MM.1S (cell line): ENCODE measurements around the gene DOK1.

Experiments
- DNase-seq: peaks from one replicate; pipeline ENCODE4 v3.0.0-alpha.2; 2015
- H2AFZ ChIP-seq: fragments of 300-600 bp; sonication (generic); 2 replicates; pipeline ENCODE4 v1.6.0; 2016; ENCODE audit warnings: antibody characterized with exemption, low read length
- H3F3A ChIP-seq: fragments of 300-600 bp; sonication (generic); 2 replicates; pipeline ENCODE4 v1.6.1; 2016; ENCODE audit warnings: mild to moderate bottlenecking, antibody characterized with exemption, low read length, moderate library complexity, mixed read lengths; ENCODE audit not compliant: insufficient read depth
- H3K27ac ChIP-seq: fragments of 300-600 bp; sonication (generic); 2 replicates; pipeline ENCODE4 v1.5.1; 2016; ENCODE audit warnings: mild to moderate bottlenecking, low read length
- H3K27me3 ChIP-seq: fragments of 300-600 bp; sonication (generic); replicated peaks from 2 replicates; pipeline ENCODE4 v1.6.0; 2016; ENCODE audit warnings: low read length; ENCODE audit not compliant: insufficient read depth
- H3K36me3 ChIP-seq: fragments of 300-600 bp; sonication (generic); replicated peaks from 2 replicates; pipeline ENCODE4 v1.6.1; 2016; ENCODE audit warnings: mild to moderate bottlenecking, low read length, mixed read lengths; ENCODE audit not compliant: insufficient read depth
- H3K4me1 ChIP-seq: fragments of 300-600 bp; sonication (generic); 2 replicates; pipeline ENCODE4 v1.6.1; 2016; ENCODE audit warnings: low read length, mixed read lengths
- H3K4me2 ChIP-seq: fragments of 300-600 bp; sonication (generic); 2 replicates; pipeline ENCODE4 v1.6.0; 2016; ENCODE audit warnings: low read depth, low read length
- H3K4me3 ChIP-seq: fragments of 300-600 bp; sonication (generic); 2 replicates; pipeline ENCODE4 v1.5.1; 2016; ENCODE audit warnings: low read length, mixed read lengths
- H3K79me2 ChIP-seq: fragments of 300-600 bp; sonication (generic); 2 replicates; pipeline ENCODE4 v1.6.1; 2016; ENCODE audit warnings: mixed run types, low read length, mixed read lengths
- H3K9ac ChIP-seq: fragments of 300-600 bp; sonication (generic); 2 replicates; pipeline ENCODE4 v1.6.1; 2016; ENCODE audit warnings: low read length, mixed read lengths
- H3K9me2 ChIP-seq: fragments of 300-600 bp; sonication (generic); replicated peaks from 2 replicates; pipeline ENCODE4 v1.6.1; 2016; ENCODE audit warnings: mild to moderate bottlenecking, low read length, mixed read lengths; ENCODE audit not compliant: insufficient read depth
- H3K9me3 ChIP-seq: fragments of 300-600 bp; sonication (generic); replicated peaks from 2 replicates; pipeline ENCODE4 v1.6.1; 2016; ENCODE audit warnings: mild to moderate bottlenecking, low read length, mixed read lengths; ENCODE audit not compliant: insufficient read depth
- H4K20me1 ChIP-seq: fragments of 300-600 bp; sonication (generic); 2 replicates; pipeline ENCODE4 v1.6.1; 2016; ENCODE audit warnings: mild to moderate bottlenecking, low read length, moderate library complexity, mixed read lengths; ENCODE audit not compliant: insufficient read depth
- CTCF ChIP-seq: fragments of 300-600 bp; sonication (generic); IDR thresholded peaks from 2 replicates; pipeline ENCODE4 v1.5.1; 2016; ENCODE audit warnings: antibody characterized with exemption, low read length, mixed read lengths
- EZH2 ChIP-seq: fragments of 300-600 bp; sonication (generic); optimal IDR thresholded peaks from 2 replicates; pipeline ENCODE3; 2017; ENCODE audit warnings: low read depth, mild to moderate bottlenecking, antibody characterized with exemption, low read length, mixed read lengths
- EZH2phosphoT487 ChIP-seq: fragments of 300-600 bp; sonication (generic); IDR thresholded peaks from 2 replicates; pipeline ENCODE4 v1.6.1; 2018; ENCODE audit warnings: antibody characterized with exemption, low read length

DOK1 gene

DNA sequence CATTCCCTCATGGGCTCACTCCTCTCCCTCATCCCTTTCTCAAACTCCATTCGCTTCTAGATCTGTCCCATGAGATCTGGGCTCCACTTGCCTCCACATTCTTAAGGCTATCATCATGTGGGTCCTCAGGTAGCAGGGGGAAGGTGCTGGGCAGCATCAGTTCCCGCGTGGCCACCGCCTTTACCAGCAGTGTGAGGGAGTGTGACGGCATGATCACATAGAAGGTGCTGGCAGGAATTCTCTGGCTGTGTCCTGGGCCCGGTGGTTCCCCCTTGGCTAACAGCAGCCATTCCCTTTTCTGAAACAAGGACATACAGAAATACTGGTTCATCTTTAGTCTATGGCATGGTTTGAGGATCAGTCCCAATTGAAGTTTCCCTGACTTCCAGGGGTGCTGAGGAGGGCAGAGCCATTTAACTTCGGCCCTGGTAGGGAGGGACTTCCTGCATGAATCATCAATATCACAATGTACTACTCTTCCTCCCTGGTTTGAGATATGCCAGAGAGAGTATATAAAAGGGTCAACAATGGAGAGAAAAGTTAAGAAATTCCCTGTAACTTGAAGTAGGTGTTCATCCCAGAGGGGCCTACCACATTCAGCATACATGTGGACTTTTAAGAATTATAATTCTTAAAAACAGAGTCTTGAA lies 7.7 kb downstream of the DOK1 start:
- H3K9ac ChIP-seq: no peak overlapping the region
- H3K4me2 ChIP-seq: no peak overlapping the region
- no peaks in the 10 kb centered on the region for H3F3A ChIP-seq
- no peaks in the 10 kb centered on the region for H3K36me3 ChIP-seq
- H3K27ac ChIP-seq: no peak overlapping the region
- no peaks in the 10 kb centered on the region for H4K20me1 ChIP-seq
- no peak for DNase-seq
- H3K27me3 ChIP-seq: no peaks in the 10 kb centered on the region; the same call in 1 of the 2 replicates
- no peak overlapping the region for H3K4me3 ChIP-seq
- no peak overlapping the region for H2AFZ ChIP-seq
- H3K9me2 ChIP-seq: no peaks in the 10 kb centered on the region
- peaks cover 7% of the 10 kb centered on the region for H3K4me1 ChIP-seq
- H3K79me2 ChIP-seq: no peaks in the 10 kb centered on the region
- TF ChIP-seq CTCF: no peak
- no peak for TF ChIP-seq EZH2
- no peak for TF ChIP-seq EZH2phosphoT487
- no peaks in the 10 kb centered on the region for H3K9me3 ChIP-seq

GRCh38 chr2:74564222-74564621 lies 9.7 kb downstream of the DOK1 start:
- H3K9me3 ChIP-seq: no peaks in the 10 kb centered on the region
- H3K27ac ChIP-seq: no peak overlapping the region
- TF ChIP-seq EZH2phosphoT487: no peak
- TF ChIP-seq CTCF: no peak
- TF ChIP-seq EZH2: no peak
- H3K4me1 ChIP-seq: peaks cover 12% of the 10 kb centered on the region
- H3K9me2 ChIP-seq: no peaks in the 10 kb centered on the region
- H4K20me1 ChIP-seq: no peaks in the 10 kb centered on the region
- no peaks in the 10 kb centered on the region for H3K79me2 ChIP-seq
- no peaks in the 10 kb centered on the region for H3F3A ChIP-seq
- no peak for DNase-seq
- no peak overlapping the region for H2AFZ ChIP-seq
- H3K4me3 ChIP-seq: no peak overlapping the region
- no peak overlapping the region for H3K9ac ChIP-seq
- H3K36me3 ChIP-seq: no peaks in the 10 kb centered on the region
- H3K27me3 ChIP-seq: no peaks in the 10 kb centered on the region; the same call in 1 of the 2 replicates
- no peak overlapping the region for H3K4me2 ChIP-seq

DNA sequence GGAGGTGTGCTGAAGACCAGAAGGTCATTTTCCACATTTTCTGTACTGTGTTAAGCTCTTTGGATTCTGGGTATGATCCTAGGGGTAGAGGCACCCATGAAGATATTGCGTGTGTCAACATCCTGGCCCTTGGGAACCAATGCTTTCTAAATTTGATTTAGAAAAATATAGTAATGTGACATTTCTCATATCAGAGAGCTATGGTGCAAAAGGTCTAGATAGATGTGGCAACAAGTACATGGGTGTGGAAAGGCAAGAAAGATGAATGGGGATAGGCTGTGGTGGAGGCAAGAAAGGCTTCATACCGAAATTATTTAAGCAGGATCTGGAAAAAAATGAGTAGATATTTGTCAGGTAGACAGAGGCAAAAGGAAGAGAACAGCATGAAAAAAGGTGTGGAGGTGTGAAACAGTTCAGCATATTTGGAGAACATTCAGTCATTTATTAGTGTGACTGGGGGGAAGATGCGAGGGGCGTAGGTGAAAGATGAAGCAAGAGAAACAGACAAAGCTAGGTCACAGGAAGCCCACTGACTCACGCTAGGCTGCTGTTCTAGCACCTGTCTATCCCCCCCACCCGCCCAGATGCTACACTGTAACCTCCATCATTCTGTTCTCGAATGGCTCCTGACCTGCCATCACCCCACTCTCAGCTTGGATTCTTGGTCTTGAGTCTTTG lies 11.7 kb downstream of the DOK1 start:
- Histone ChIP-seq H3K9me2 (no peaks in the 10 kb centered on the region), H3K9me3 (no peaks in the 10 kb centered on the region), H3K27ac (no peak overlapping the region), H3K79me2 (no peaks in the 10 kb centered on the region), H3F3A (no peaks in the 10 kb centered on the region), H3K4me3 (no peak overlapping the region), H3K27me3 (no peaks in the 10 kb centered on the region; the same call in 1 of the 2 replicates), H3K9ac (no peak overlapping the region), H3K36me3 (no peaks in the 10 kb centered on the region), H3K4me1 (peaks cover 12% of the 10 kb centered on the region), H4K20me1 (no peaks in the 10 kb centered on the region), H2AFZ (no peak overlapping the region), H3K4me2 (no peak overlapping the region)
- no peak for DNase-seq
- no peak for TF ChIP-seq EZH2phosphoT487

DNA sequence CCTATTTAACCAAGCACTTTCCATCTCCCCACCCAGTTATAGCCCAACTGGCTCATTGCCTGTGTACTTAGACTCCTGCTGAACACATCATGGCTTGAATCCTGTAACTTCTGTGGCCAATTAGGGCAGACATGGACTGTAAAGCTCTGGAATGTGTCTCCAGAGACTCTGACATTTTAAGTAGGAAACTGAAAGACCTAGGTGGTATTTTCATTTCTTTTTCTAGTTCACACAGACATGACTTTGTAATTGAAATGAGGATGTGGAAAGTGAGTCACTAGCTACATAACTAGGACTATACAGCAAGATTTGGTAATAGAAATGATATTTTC lies 12.2 kb downstream of the DOK1 start:
- H3K4me1 ChIP-seq: peaks cover 12% of the 10 kb centered on the region
- H3K9me2 ChIP-seq: no peaks in the 10 kb centered on the region
- H3K4me2 ChIP-seq: 0 out of 2 replicates have a peak overlapping the region, but pooled peaks have one; percentile 6

More for the DNA sequence above, 12.2 kb downstream of the DOK1 start:
- Histone ChIP-seq H2AFZ (no peak overlapping the region), H4K20me1 (no peaks in the 10 kb centered on the region), H3F3A (no peaks in the 10 kb centered on the region), H3K9ac (no peak overlapping the region), H3K4me3 (no peak overlapping the region), H3K9me3 (no peaks in the 10 kb centered on the region), H3K36me3 (no peaks in the 10 kb centered on the region), H3K27me3 (no peaks in the 10 kb centered on the region; the same call in 1 of the 2 replicates), H3K79me2 (no peaks in the 10 kb centered on the region), H3K27ac (no peak overlapping the region)
- no peak for DNase-seq
- TF ChIP-seq CTCF (no peak), EZH2phosphoT487 (no peak), EZH2 (no peak)
